Panc1 (cell line): ENCODE measurements around the gene SIRPA. TPM values are rescaled to one million over a fixed set of nuclear protein-coding genes. Genes with fewer than 3 reads are reported as not detected.
A peak's percentile ranks its signal among the peaks of the same experiment; 100 is the strongest.

Experiments used
- ATAC-seq: fragments of 200-7000 bp; cut with Tn5 transposase; 2 replicates; pipeline ENCODE4 v1.9.1; 2020; ENCODE audit warnings: mild to moderate bottlenecking, moderate library complexity
- BruUV-seq: library from RNA; stranded (reverse); fragments of 400-500 nt; replicated peaks from 2 replicates; lab custom pipeline; 2021; lab: Mats Ljungman, UMichigan
- CTCF ChIA-PET: fragments of 300-600 bp; sonication (Branson Sonifier 250); formaldehyde crosslinking; loops from one replicate; lab custom pipeline; 2022; ENCODE audit warnings: antibody characterized with exemption; lab: Charles Lee
- POLR2A ChIA-PET: fragments of 300-600 bp; sonication (Branson Sonifier 250); formaldehyde crosslinking; loops from one replicate; lab custom pipeline; 2022; ENCODE audit warnings: antibody characterized with exemption; lab: Charles Lee
- DNase-seq: peaks from one replicate; pipeline ENCODE4 v3.0.0-alpha.2; 2010; ENCODE audit warnings: low read depth, low spot score
- H3K27ac ChIP-seq: 2 replicates; pipeline ENCODE4 v1.5.1; 2011; ENCODE audit warnings: mild to moderate bottlenecking, low read length, inconsistent platforms
- H3K27me3 ChIP-seq: fragments of 200-500 bp; sonication (Bioruptor generic); 2 replicates; pipeline ENCODE4 v1.6.0; 2014; ENCODE audit warnings: low read length, inconsistent platforms; ENCODE audit not compliant: control insufficient read depth, insufficient read depth
- H3K36me3 ChIP-seq: fragments of 200-500 bp; sonication (Bioruptor generic); 2 replicates; pipeline ENCODE4 v1.5.1; 2014; ENCODE audit warnings: inconsistent platforms, mild to moderate bottlenecking, low read length, moderate library complexity; ENCODE audit not compliant: control insufficient read depth, insufficient read depth
- H3K4me1 ChIP-seq: 2 replicates; pipeline ENCODE4 v1.5.1; 2011; ENCODE audit warnings: inconsistent platforms, mild to moderate bottlenecking, low read length, moderate library complexity; ENCODE audit not compliant: control insufficient read depth, insufficient read depth
- H3K4me3 ChIP-seq, 2 experiments: 2 replicates each; pipeline ENCODE4 v1.5.1; 2011 to 2012; ENCODE audit warnings: low read depth in 2 of 2, low read length in 2 of 2, mild to moderate bottlenecking in 2 of 2, inconsistent platforms in 1 of 2, moderate library complexity in 1 of 2
- H3K9me3 ChIP-seq: fragments of 200-500 bp; sonication (Bioruptor generic); 2 replicates; pipeline ENCODE4 v1.5.1; 2014; ENCODE audit warnings: low read depth, mild to moderate bottlenecking, inconsistent platforms, low read length, moderate library complexity; ENCODE audit not compliant: control insufficient read depth, insufficient read depth
- CTCF ChIP-seq: fragments of 450-650 bp; IDR thresholded peaks from 2 replicates; pipeline ENCODE4 v1.5.1; 2017; ENCODE audit warnings: mild to moderate bottlenecking
- POLR2AphosphoS5 ChIP-seq: IDR thresholded peaks from 2 replicates; pipeline ENCODE4 v1.6.1; 2012; ENCODE audit warnings: mild to moderate bottlenecking, low read depth, low read length, moderate library complexity
- REST ChIP-seq, 2 experiments: IDR thresholded peaks; 2 replicates each; pipeline ENCODE4 v1.6.1; 2011 to 2012; ENCODE audit warnings: low read depth in 2 of 2, control low read depth in 1 of 2, low read length in 1 of 2, mild to moderate bottlenecking in 1 of 2, moderate library complexity in 1 of 2; ENCODE audit not compliant: insufficient read depth in 1 of 2
- SIN3A ChIP-seq: IDR thresholded peaks from 2 replicates; pipeline ENCODE4 v1.6.1; 2012; ENCODE audit warnings: low read depth, mild to moderate bottlenecking, low read length, moderate library complexity, borderline replicate concordance; ENCODE audit not compliant: insufficient read depth
- TCF7L2 ChIP-seq: IDR thresholded peaks from 2 replicates; pipeline ENCODE4 v1.6.1; 2011; ENCODE audit warnings: mild to moderate bottlenecking, low read depth, low read length, inconsistent platforms
- in situ Hi-C: cut with HindIII; loops from 2 replicates; pipeline ENCODE4 v1.10.0; 2016; ENCODE audit warnings: low sequenced_read_pairs, low pct_unique_long_range_greater_than_20kb
- intact Hi-C: fragments of 100-400 bp; cut with micrococcal nuclease; formaldehyde crosslinking; loops from one replicate; pipeline ENCODE4 v1.10.0; 2022; ENCODE audit not compliant: unreplicated experiment
- total RNA-seq: library from RNA; stranded (reverse); gene quantifications from one replicate; pipeline ENCODE4 v1.2.1, GENCODE V29; 2021; ENCODE audit not compliant: unreplicated experiment

Gene SIRPA
- total RNA-seq, 1 experiment from 2014 or later: 2.4 TPM

DNA sequence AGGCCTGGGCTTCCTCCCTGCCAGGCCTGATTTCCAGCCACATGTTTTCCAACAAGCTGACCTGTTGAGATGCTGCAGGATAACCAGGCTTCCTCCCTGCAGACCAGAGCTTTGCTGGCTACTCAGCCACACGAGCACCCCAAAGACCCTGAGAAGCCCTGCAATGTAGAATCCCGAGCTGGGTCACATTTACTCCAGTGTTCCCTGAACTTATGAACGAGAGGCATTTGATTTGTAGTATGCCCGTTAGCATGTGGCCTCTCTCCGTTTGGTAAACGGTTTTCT lies 4.0 kb downstream of the SIRPA start:
- Histone ChIP-seq H3K27ac (no peak overlapping the region), H3K27me3 (peaks cover 2% of the 10 kb centered on the region; the same call in 1 of the 2 replicates), H3K36me3 (no peaks in the 10 kb centered on the region), H3K4me1 (no peaks in the 10 kb centered on the region; the same call in 1 of the 2 replicates), H3K9me3 (no peaks in the 10 kb centered on the region), H3K4me3 (no peak overlapping the region)
- ChIA-PET CTCF (interaction anchor here (0.7 kb wide), 1 partner anchor 93 kb away, joined by 3 read pairs; no protein-coding TSS in a partner anchor), POLR2A (no interaction called here)
- ATAC-seq: no peak
- BruUV-seq: no TSS peak
- TF ChIP-seq CTCF: no peak
- TF ChIP-seq REST (IDR thresholded peaks at IDR 0.05; ENCODE audit: insufficient read depth in 1 of 2, low read depth in 2 of 2, low read length in 1 of 2): no peak
- no peak for TF ChIP-seq TCF7L2
- TF ChIP-seq POLR2AphosphoS5: no peak
- no peak for TF ChIP-seq SIN3A
- DNase-seq: no peak
- intact Hi-C loops (no loop called here), in situ Hi-C loops (no loop called here)

DNA sequence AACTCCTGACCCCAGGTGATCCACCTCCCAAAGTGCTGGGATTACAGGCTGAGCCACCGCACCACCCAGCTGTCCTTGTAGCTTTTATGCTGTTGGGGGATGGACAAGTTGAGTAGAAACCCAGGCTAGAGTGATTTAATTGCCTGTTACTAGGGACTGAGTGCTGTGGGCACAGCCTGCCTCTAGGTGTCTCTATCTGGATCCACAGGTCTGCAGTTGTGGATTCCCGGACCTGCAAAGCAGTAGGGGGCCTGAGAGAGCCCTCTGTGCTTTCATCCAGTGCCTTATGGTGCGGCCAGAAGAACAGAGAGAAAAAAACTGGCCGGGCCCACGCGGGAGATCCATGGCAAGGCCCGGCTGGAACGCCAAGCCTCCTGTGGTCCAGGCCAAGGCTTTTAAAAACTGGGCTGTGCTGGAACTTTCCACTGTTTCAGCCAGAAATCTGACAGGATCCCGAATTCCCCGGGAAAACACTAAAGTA lies 5.2 kb downstream of the SIRPA start:
- intact Hi-C loops (no loop called here), in situ Hi-C loops (no loop called here)
- ChIA-PET CTCF (interaction anchor here (0.6 kb wide), 1 partner anchor 223 kb away, joined by 3 read pairs; no protein-coding TSS in a partner anchor), POLR2A (no interaction called here)
- TF ChIP-seq TCF7L2 (no peak), SIN3A (no peak), REST (IDR thresholded peaks at IDR 0.05; ENCODE audit: insufficient read depth in 1 of 2, low read depth in 2 of 2, low read length in 1 of 2) (no peak), CTCF (peak; percentile 88), POLR2AphosphoS5 (no peak)
- no peaks in the 10 kb centered on the region for H3K36me3 ChIP-seq
- H3K27me3 ChIP-seq: peaks cover 2% of the 10 kb centered on the region; the same call in 1 of the 2 replicates
- DNase-seq: peak; percentile 53
- no peak overlapping the region for H3K27ac ChIP-seq
- no peaks in the 10 kb centered on the region; the same call in 1 of the 2 replicates for H3K4me1 ChIP-seq
- no TSS peak for BruUV-seq
- peak; percentile 95 for ATAC-seq
- H3K4me3 ChIP-seq: no peak overlapping the region
- no peaks in the 10 kb centered on the region for H3K9me3 ChIP-seq
